ENCODE measurements around the gene AKAP6. TPM values are rescaled to one million over a fixed set of nuclear protein-coding genes. Genes with fewer than 3 reads are reported as not detected.
A peak's percentile ranks its signal among the peaks of the same experiment; 100 is the strongest.

AKAP6 gene
- total RNA-seq, 1 experiment from 2014 or later, result 2.3 TPM

DNA sequence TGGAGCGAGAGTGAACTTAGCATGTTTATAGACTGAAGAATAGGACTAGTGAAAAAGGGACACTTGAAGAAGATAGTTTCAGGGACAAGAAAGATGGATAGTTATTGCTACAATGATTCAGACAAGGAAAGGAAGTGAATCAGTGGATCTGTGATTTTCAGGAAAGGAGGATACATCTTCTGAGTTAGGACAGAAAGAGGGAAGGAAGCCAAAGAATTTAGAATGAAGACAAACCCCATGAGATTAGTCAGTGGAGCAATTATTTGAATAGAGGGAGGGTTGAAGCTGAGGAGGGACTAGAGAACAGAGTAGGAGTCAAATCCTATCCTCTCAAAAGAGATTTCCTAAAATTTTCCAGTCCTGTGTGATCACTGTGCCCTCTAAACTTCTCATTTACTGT, 282.7 kb downstream of the AKAP6 start:
- Mint-ChIP-seq H3K4me3 (ENCODE audit: unreplicated experiment) (no peak overlapping the region), H3K36me3 (ENCODE audit: insufficient read depth, unreplicated experiment) (no peaks in the 10 kb centered on the region), H3K27ac (ENCODE audit: low read depth, unreplicated experiment) (no peak overlapping the region), H3K9me3 (ENCODE audit: unreplicated experiment) (peaks cover 3% of the 10 kb centered on the region), H3K4me1 (ENCODE audit: insufficient read depth, unreplicated experiment) (no peaks in the 10 kb centered on the region), H3K27me3 (ENCODE audit: insufficient read depth, unreplicated experiment) (no peaks in the 10 kb centered on the region)
- TF ChIP-seq, protein P1, sequence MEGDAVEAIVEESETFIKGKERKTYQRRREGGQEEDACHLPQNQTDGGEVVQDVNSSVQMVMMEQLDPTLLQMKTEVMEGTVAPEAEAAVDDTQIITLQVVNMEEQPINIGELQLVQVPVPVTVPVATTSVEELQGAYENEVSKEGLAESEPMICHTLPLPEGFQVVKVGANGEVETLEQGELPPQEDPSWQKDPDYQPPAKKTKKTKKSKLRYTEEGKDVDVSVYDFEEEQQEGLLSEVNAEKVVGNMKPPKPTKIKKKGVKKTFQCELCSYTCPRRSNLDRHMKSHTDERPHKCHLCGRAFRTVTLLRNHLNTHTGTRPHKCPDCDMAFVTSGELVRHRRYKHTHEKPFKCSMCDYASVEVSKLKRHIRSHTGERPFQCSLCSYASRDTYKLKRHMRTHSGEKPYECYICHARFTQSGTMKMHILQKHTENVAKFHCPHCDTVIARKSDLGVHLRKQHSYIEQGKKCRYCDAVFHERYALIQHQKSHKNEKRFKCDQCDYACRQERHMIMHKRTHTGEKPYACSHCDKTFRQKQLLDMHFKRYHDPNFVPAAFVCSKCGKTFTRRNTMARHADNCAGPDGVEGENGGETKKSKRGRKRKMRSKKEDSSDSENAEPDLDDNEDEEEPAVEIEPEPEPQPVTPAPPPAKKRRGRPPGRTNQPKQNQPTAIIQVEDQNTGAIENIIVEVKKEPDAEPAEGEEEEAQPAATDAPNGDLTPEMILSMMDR (IDR thresholded peaks at IDR 0.05; ENCODE audit: unreplicated experiment), result no peak
- DNase-seq (ENCODE audit: unreplicated experiment), result peak; percentile 80
- ChIA-PET CTCF (no interaction called here), POLR2A (interaction anchor here (1.3 kb wide), 1 partner anchor 826 kb away, joined by 3 read pairs; no protein-coding TSS in a partner anchor)
- BruUV-seq (replicated peaks), result no TSS peak
- intact Hi-C loops (cut with micrococcal nuclease), result no loop called here

DNA sequence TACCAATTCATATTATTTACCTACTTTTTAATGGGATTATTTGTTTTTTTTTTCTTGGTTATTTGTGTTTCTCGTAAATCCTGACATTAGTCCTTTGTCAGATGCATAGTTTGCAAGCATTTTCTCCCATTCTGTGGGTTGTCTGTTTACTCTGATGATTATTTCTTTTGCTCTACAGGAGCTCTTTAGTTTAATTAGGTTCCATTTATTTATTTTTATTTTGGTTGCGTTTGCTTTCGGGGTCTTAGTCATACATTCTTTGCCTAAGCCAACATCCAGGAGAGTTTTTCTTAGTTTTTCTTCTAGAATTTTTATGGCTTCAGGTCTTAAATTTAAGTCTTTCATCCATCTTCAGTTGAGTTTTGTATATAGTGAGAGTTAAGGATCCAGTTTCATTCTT, 289.9 kb downstream of the AKAP6 start:
- ChIA-PET POLR2A (interaction anchor here (0.6 kb wide), 1 partner anchor 364 kb away, joined by 3 read pairs; no protein-coding TSS in a partner anchor), CTCF (no interaction called here)
- Mint-ChIP-seq H3K27ac (ENCODE audit: low read depth, unreplicated experiment) (no peak overlapping the region), H3K9me3 (ENCODE audit: unreplicated experiment) (peaks cover 8% of the 10 kb centered on the region), H3K4me1 (ENCODE audit: insufficient read depth, unreplicated experiment) (peaks cover 13% of the 10 kb centered on the region), H3K4me3 (ENCODE audit: unreplicated experiment) (no peak overlapping the region), H3K27me3 (ENCODE audit: insufficient read depth, unreplicated experiment) (no peaks in the 10 kb centered on the region), H3K36me3 (ENCODE audit: insufficient read depth, unreplicated experiment) (no peaks in the 10 kb centered on the region)
- TF ChIP-seq, protein P1 (IDR thresholded peaks at IDR 0.05; ENCODE audit: unreplicated experiment), result no peak
- intact Hi-C loops (cut with micrococcal nuclease), result no loop called here
- no peak for DNase-seq (ENCODE audit: unreplicated experiment)
- no TSS peak for BruUV-seq (replicated peaks)

DNA sequence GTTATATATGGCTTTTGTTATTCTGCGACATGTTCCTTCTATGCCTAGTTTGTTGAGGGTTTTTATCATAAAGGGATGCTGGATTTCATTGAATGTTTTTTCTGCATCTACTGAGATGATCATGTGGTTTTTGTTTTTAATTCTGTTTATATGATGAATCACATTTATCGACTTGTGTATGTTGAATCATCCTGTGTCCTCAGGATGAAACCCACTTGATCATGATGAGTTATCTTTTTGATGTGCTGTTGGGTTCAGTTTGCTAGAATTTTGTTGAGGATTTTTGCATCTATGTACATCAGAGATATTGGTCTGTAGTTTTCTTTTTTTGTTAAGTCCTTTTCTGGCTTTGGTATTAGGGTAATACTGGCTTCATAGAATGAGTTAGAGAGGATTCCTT, 291.2 kb downstream of the AKAP6 start:
- intact Hi-C loops (cut with micrococcal nuclease), result no loop called here
- H3K27ac Mint-ChIP-seq (ENCODE audit: low read depth, unreplicated experiment), result no peak overlapping the region
- peaks cover 14% of the 10 kb centered on the region for H3K4me1 Mint-ChIP-seq (ENCODE audit: insufficient read depth, unreplicated experiment)
- no peak for DNase-seq (ENCODE audit: unreplicated experiment)
- TF ChIP-seq, protein P1 (IDR thresholded peaks at IDR 0.05; ENCODE audit: unreplicated experiment), result no peak
- POLR2A ChIA-PET, result no interaction called here
- H3K36me3 Mint-ChIP-seq (ENCODE audit: insufficient read depth, unreplicated experiment), result no peaks in the 10 kb centered on the region
- BruUV-seq (replicated peaks), result no TSS peak
- CTCF ChIA-PET, result no interaction called here
- peaks cover 8% of the 10 kb centered on the region for H3K9me3 Mint-ChIP-seq (ENCODE audit: unreplicated experiment)
- H3K4me3 Mint-ChIP-seq (ENCODE audit: unreplicated experiment), result no peak overlapping the region
- H3K27me3 Mint-ChIP-seq (ENCODE audit: insufficient read depth, unreplicated experiment), result no peaks in the 10 kb centered on the region

DNA sequence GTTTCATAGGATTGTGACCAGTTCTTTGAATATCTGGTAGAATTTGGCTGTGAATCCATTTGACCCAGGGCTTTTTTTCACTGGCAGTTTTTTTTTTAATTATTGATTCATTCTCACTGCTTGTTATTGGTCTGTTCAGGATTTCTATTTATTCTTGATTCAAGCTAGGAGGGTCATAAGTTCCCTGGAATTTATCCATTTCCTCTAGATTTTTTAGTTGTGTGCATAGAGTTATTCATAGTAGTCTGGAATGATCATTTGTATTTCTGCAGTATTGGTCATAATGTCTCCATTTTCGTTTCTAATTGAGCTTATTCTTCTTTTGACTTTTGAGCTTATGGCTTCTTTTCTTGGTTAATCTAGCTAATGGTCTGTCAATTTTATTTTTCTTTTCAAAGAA, 291.6 kb downstream of the AKAP6 start:
- TF ChIP-seq, protein P1 (IDR thresholded peaks at IDR 0.05; ENCODE audit: unreplicated experiment), result no peak
- intact Hi-C loops (cut with micrococcal nuclease), result no loop called here
- POLR2A ChIA-PET, result no interaction called here
- H3K4me1 Mint-ChIP-seq (ENCODE audit: insufficient read depth, unreplicated experiment), result peaks cover 14% of the 10 kb centered on the region
- no peaks in the 10 kb centered on the region for H3K27me3 Mint-ChIP-seq (ENCODE audit: insufficient read depth, unreplicated experiment)
- H3K9me3 Mint-ChIP-seq (ENCODE audit: unreplicated experiment), result peaks cover 8% of the 10 kb centered on the region
- BruUV-seq (replicated peaks), result no TSS peak
- DNase-seq (ENCODE audit: unreplicated experiment), result no peak
- no peaks in the 10 kb centered on the region for H3K36me3 Mint-ChIP-seq (ENCODE audit: insufficient read depth, unreplicated experiment)
- CTCF ChIA-PET, result no interaction called here
- H3K4me3 Mint-ChIP-seq (ENCODE audit: unreplicated experiment), result no peak overlapping the region
- H3K27ac Mint-ChIP-seq (ENCODE audit: low read depth, unreplicated experiment), result no peak overlapping the region
